ENCODE measurements around the gene OR7A17. TPM values are rescaled to one million over a fixed set of nuclear protein-coding genes. Genes with fewer than 3 reads are reported as not detected.

Gene OR7A17
- total and polyA plus RNA-seq, 3 donors from 2014 or later: 0.06 TPM; not detected in 2

GRCh38 chr19:14901675-14902260 is 15.8 kb upstream of the OR7A17 start:
- DNase-seq: no peak
- Histone ChIP-seq H3K27ac (no peak overlapping the region), H3K4me3 (no peak overlapping the region), H3K36me3 (ENCODE audit: low read depth, missing control alignments) (no peaks in the 10 kb centered on the region), H3K27me3 (no peaks in the 10 kb centered on the region), H3K9me3 (no peaks in the 10 kb centered on the region), H3K4me1 (no peaks in the 10 kb centered on the region)
- intact Hi-C loops (cut with DNase I; ENCODE audit: low total_unique reads): no loop called here
- no peak for TF ChIP-seq POLR2A (IDR thresholded peaks at IDR 0.05)
- TF ChIP-seq CTCF (IDR thresholded peaks at IDR 0.05): no peak
- WGBS, 2 donors: 35 to 45% methylated on average over 2 of the region's 2 CpGs

GRCh38 chr19:14890643-14891379 is 4.9 kb upstream of the OR7A17 start:
- Histone ChIP-seq H3K4me3 (no peak overlapping the region), H3K27ac (peak overlapping the region; percentile 43 to 51), H3K4me1 (peaks cover 4% of the 10 kb centered on the region), H3K9me3 (no peaks in the 10 kb centered on the region), H3K36me3 (ENCODE audit: low read depth, missing control alignments) (no peaks in the 10 kb centered on the region), H3K27me3 (no peaks in the 10 kb centered on the region)
- TF ChIP-seq POLR2A (IDR thresholded peaks at IDR 0.05) (no peak), CTCF (IDR thresholded peaks at IDR 0.05) (no peak)
- peak; percentile 53 for DNase-seq
- intact Hi-C loops (cut with DNase I; ENCODE audit: low total_unique reads): no loop called here
- WGBS, 2 donors: 45 to 66% methylated on average over 10 of the region's 10 CpGs

- H3K27ac ChIP-seq: peak overlapping the region; percentile 43 to 51
- intact Hi-C loops (cut with DNase I; ENCODE audit: low total_unique reads): no loop called here
- DNase-seq: no peak
Measured at GRCh38 chr19:14889994-14890642, 4.2 kb upstream of the OR7A17 start.

GRCh38 chr19:14871619-14872230 is 14.2 kb downstream of the OR7A17 start:
- H3K27ac ChIP-seq: no peak overlapping the region
- TF ChIP-seq POLR2A (IDR thresholded peaks at IDR 0.05) (no peak), CTCF (IDR thresholded peaks at IDR 0.05) (peak in 2 of 3 experiments; percentile 12 to 36)
- H3K27me3 ChIP-seq: no peaks in the 10 kb centered on the region
- no peak overlapping the region for H3K4me3 ChIP-seq
- DNase-seq: no peak
- WGBS, 2 donors: 72 to 76% methylated on average over 4 of the region's 4 CpGs
- intact Hi-C loops (cut with DNase I; ENCODE audit: low total_unique reads): no loop called here
- H3K9me3 ChIP-seq: no peaks in the 10 kb centered on the region
- H3K36me3 ChIP-seq (ENCODE audit: low read depth, missing control alignments): no peaks in the 10 kb centered on the region
- no peaks in the 10 kb centered on the region for H3K4me1 ChIP-seq

More at GRCh38 chr19:14889994-14890642, 4.2 kb upstream of the OR7A17 start:
- Histone ChIP-seq H3K36me3 (ENCODE audit: low read depth, missing control alignments) (no peaks in the 10 kb centered on the region), H3K9me3 (no peaks in the 10 kb centered on the region), H3K27me3 (no peaks in the 10 kb centered on the region), H3K4me1 (peaks cover 4% of the 10 kb centered on the region), H3K4me3 (no peak overlapping the region)
- no peak for TF ChIP-seq POLR2A (IDR thresholded peaks at IDR 0.05)
- WGBS, 2 donors: 73 to 78% methylated on average over 3 of the region's 3 CpGs

- H3K36me3 ChIP-seq (ENCODE audit: low read depth, missing control alignments): no peaks in the 10 kb centered on the region
- no peaks in the 10 kb centered on the region for H3K9me3 ChIP-seq
- WGBS, 2 donors: 81 to 84% methylated on average over 5 of the region's 5 CpGs
- no peak overlapping the region for H3K4me3 ChIP-seq
- no peaks in the 10 kb centered on the region for H3K4me1 ChIP-seq
- H3K27me3 ChIP-seq: no peaks in the 10 kb centered on the region
- DNase-seq: no peak
- no peak overlapping the region for H3K27ac ChIP-seq
- no peak for TF ChIP-seq CTCF (IDR thresholded peaks at IDR 0.05)
- TF ChIP-seq POLR2A (IDR thresholded peaks at IDR 0.05): no peak
- intact Hi-C loops (cut with DNase I; ENCODE audit: low total_unique reads): no loop called here
Measured at GRCh38 chr19:14868497-14868896, 17.4 kb downstream of the OR7A17 start.
